Mesendoderm (in vitro differentiated cells): ENCODE measurements around the gene MILR1.

Source experiments
- DNase-seq: peaks from one replicate; pipeline ENCODE4 v3.0.0; 2013
- H2AK5ac ChIP-seq: 2 replicates; pipeline ENCODE4 v1.6.1; 2013; ENCODE audit warnings: low read length, inconsistent platforms
- H2BK120ac ChIP-seq: 2 replicates; pipeline ENCODE4 v1.6.1; 2013; ENCODE audit warnings: low read depth, mild to moderate bottlenecking, low read length, moderate library complexity, mixed read lengths
- H2BK15ac ChIP-seq: replicated peaks from 2 replicates; pipeline ENCODE4 v1.6.1; 2013; ENCODE audit warnings: low read depth, mild to moderate bottlenecking, moderate library complexity
- H2BK5ac ChIP-seq: 2 replicates; pipeline ENCODE4 v1.6.1; 2013; ENCODE audit warnings: low read length, inconsistent platforms
- H3K18ac ChIP-seq: 2 replicates; pipeline ENCODE4 v1.6.1; 2013; ENCODE audit warnings: mild to moderate bottlenecking, low read length, mixed read lengths
- H3K23ac ChIP-seq: one replicate; pipeline ENCODE4 v1.6.1; 2013; ENCODE audit warnings: low read length
- H3K27ac ChIP-seq: 2 replicates; pipeline ENCODE4 v1.5.1; 2013; ENCODE audit warnings: low read depth, mild to moderate bottlenecking, inconsistent platforms, low read length, moderate library complexity
- H3K27me3 ChIP-seq: 2 replicates; pipeline ENCODE4 v1.6.1; 2013; ENCODE audit warnings: low read length, control low read depth, mild to moderate bottlenecking, inconsistent platforms; ENCODE audit not compliant: insufficient read depth, poor library complexity
- H3K36me3 ChIP-seq: 2 replicates; pipeline ENCODE4 v1.6.1; 2013; ENCODE audit warnings: low read length, inconsistent platforms; ENCODE audit not compliant: control insufficient read depth, insufficient read depth
- H3K4ac ChIP-seq: one replicate; pipeline ENCODE4 v1.6.1; 2013; ENCODE audit warnings: low read depth, mild to moderate bottlenecking, low read length, moderate library complexity
- H3K4me1 ChIP-seq: 2 replicates; pipeline ENCODE4 v1.6.1; 2013; ENCODE audit warnings: low read depth, low read length, inconsistent platforms; ENCODE audit not compliant: control insufficient read depth
- H3K4me2 ChIP-seq: 2 replicates; pipeline ENCODE4 v1.6.1; 2013; ENCODE audit warnings: low read length
- H3K4me3 ChIP-seq: 2 replicates; pipeline ENCODE4 v1.5.1; 2013; ENCODE audit warnings: mild to moderate bottlenecking, low read length
- H3K56ac ChIP-seq: one replicate; pipeline ENCODE4 v1.6.1; 2013; ENCODE audit warnings: low read length
- H3K79me1 ChIP-seq: 2 replicates; pipeline ENCODE4 v1.6.1; 2013; ENCODE audit warnings: low read length, inconsistent platforms
- H3K79me2 ChIP-seq: 2 replicates; pipeline ENCODE4 v1.6.1; 2013; ENCODE audit warnings: mild to moderate bottlenecking, low read length; ENCODE audit not compliant: control insufficient read depth, insufficient read depth
- H3K9ac ChIP-seq: 2 replicates; pipeline ENCODE4 v1.6.1; 2013; ENCODE audit warnings: low read length, inconsistent platforms
- H4K5ac ChIP-seq: one replicate; pipeline ENCODE4 v1.6.1; 2013; ENCODE audit warnings: low read length
- H4K8ac ChIP-seq: one replicate; pipeline ENCODE4 v1.6.1; 2013; ENCODE audit warnings: low read depth, mild to moderate bottlenecking, control low read depth, low read length, moderate library complexity
- WGBS: extraction: QIAGEN DNeasy Blood & Tissue Kit; methylation state at CpG from one replicate; pipeline ENCODE4 v1.1.7; 2013; ENCODE audit warnings: low lambda C conversion rate, missing lambda C conversion rate; ENCODE audit not compliant: insufficient coverage; ENCODE audit errors: extremely low coverage; 5-methylcytosine and 5-hydroxymethylcytosine counted together

MILR1 gene

GRCh38 chr17:64484380-64484779 lies 35.5 kb downstream of the MILR1 start:
- H4K5ac ChIP-seq = no peak overlapping the region
- no peak for DNase-seq
- no peak overlapping the region for H2BK120ac ChIP-seq
- no peak overlapping the region for H3K9ac ChIP-seq
- no peaks in the 10 kb centered on the region for H3K79me1 ChIP-seq
- no peak overlapping the region for H3K4me3 ChIP-seq
- H2BK5ac ChIP-seq = no peak overlapping the region
- no peak overlapping the region for H2BK15ac ChIP-seq
- no peak overlapping the region for H3K23ac ChIP-seq
- peaks cover 3% of the 10 kb centered on the region for H3K36me3 ChIP-seq
- H3K27me3 ChIP-seq = no peaks in the 10 kb centered on the region
- no peak overlapping the region for H4K8ac ChIP-seq
- no peaks in the 10 kb centered on the region for H3K4me1 ChIP-seq
- H2AK5ac ChIP-seq = no peak overlapping the region
- no peak overlapping the region for H3K18ac ChIP-seq
- WGBS = no CpG with 5 or more reads among the region's 3 CpGs
- H3K4me2 ChIP-seq = no peak overlapping the region
- H3K27ac ChIP-seq = no peak overlapping the region
- no peaks in the 10 kb centered on the region for H3K79me2 ChIP-seq
- no peak overlapping the region for H3K56ac ChIP-seq
- H3K4ac ChIP-seq = no peak overlapping the region

DNA sequence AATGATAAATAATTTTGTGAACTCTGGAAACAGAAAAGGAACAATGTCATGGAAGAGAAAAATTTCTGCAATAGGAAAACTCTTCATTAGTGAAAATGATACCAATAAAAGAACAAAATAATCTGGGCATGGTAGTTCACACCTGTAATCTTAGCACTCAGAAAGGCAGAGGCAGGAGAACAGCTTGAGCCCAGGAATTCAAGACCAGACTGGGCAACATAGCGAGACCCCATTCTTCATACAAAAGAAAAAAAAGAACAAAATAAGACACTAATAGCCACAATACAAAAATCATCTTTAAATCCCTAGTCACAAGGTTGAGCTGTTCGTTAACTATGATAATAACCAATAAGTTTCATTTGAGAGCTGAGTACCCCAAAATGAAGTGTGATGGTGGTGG lies 39.4 kb downstream of the MILR1 start:
- H3K36me3 ChIP-seq = peaks cover 3% of the 10 kb centered on the region
- H4K8ac ChIP-seq = no peak overlapping the region
- no peak overlapping the region for H3K4me2 ChIP-seq
- H3K79me2 ChIP-seq = no peaks in the 10 kb centered on the region
- no peaks in the 10 kb centered on the region for H3K4me1 ChIP-seq
- H2BK15ac ChIP-seq = no peak overlapping the region
- no peak overlapping the region for H2AK5ac ChIP-seq
- H4K5ac ChIP-seq = no peak overlapping the region
- no peaks in the 10 kb centered on the region for H3K79me1 ChIP-seq
- no peak overlapping the region for H3K27ac ChIP-seq
- DNase-seq = no peak
- H3K9ac ChIP-seq = no peak overlapping the region
- H3K18ac ChIP-seq = no peak overlapping the region
- no CpG with 5 or more reads among the region's 2 CpGs for WGBS
- no peaks in the 10 kb centered on the region for H3K27me3 ChIP-seq
- no peak overlapping the region for H2BK5ac ChIP-seq
- no peak overlapping the region for H3K4ac ChIP-seq
- H2BK120ac ChIP-seq = no peak overlapping the region
- no peak overlapping the region for H3K56ac ChIP-seq
- no peak overlapping the region for H3K4me3 ChIP-seq
- H3K23ac ChIP-seq = no peak overlapping the region

DNA sequence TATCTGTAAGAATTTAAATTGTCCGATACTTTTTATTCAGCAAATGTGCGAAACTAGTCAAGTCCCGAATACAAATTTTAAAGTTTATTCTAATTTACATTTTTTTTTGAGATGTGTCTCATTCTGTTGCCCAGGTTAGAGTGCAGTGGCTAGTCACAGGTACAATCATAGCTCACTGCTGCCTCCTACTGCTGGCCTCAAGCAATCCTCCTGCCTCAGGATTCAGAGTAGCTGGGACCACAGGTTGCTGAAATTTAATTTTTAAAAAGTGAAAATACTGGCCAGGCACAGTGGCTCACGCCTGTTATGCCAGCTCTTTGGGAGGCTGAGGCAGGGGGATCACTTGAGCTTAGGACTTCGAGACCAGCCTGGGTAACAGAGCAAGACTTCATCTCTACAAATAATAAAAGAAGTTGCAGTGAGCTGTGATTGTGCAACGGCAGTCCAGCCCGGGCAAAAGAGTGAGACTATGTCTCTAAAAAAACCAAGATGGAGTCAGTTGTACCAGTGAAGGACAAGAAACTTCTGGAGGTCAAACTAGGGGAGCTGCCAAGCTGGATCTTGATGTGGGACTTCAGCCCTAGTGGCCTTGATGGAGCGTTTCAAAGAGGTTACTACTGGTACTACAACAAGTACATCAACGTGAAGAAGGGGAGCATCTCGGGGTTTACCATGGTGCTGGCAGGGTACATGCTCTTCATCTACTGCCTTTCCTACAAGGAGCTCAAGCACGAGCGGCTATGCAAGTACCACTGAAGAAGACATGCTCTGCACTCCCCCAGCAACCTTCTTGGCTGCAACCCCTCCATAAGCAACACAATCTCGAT lies 42.3 kb downstream of the MILR1 start:
- Histone ChIP-seq H3K23ac (no peak overlapping the region), H3K79me2 (peaks cover 9% of the 10 kb centered on the region), H2AK5ac (no peak overlapping the region), H3K9ac (no peak overlapping the region), H4K8ac (no peak overlapping the region), H3K79me1 (no peaks in the 10 kb centered on the region), H4K5ac (no peak overlapping the region), H3K4me1 (no peaks in the 10 kb centered on the region), H2BK5ac (no peak overlapping the region), H3K36me3 (peaks cover 2% of the 10 kb centered on the region), H3K18ac (no peak overlapping the region), H3K27ac (no peak overlapping the region), H2BK15ac (no peak overlapping the region), H3K4ac (no peak overlapping the region), H3K4me2 (no peak overlapping the region), H3K4me3 (no peak overlapping the region), H3K27me3 (no peaks in the 10 kb centered on the region), H3K56ac (no peak overlapping the region), H2BK120ac (no peak overlapping the region)
- DNase-seq = peak; percentile 42
- 100% methylated on average over 2 of the region's 13 CpGs for WGBS

DNA sequence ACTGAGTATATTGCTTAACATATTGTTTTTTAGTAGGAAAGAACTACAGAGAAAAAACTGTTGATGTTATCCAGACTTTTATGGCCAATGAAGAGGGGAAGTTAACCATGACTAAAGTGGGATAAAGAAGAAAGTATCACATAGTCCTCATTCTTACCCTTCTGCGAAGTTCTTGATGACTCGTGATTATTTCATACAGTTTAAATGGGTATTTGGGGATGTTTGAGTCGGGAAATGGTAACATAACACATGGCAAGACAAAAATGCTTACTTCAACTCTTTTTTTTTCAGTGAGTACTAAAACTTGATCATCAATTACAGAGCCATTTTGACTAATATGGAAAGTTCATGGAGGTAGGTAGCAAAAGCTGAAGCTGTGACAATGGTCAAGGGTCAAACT lies 43.1 kb downstream of the MILR1 start:
- no CpG with 5 or more reads among the region's 3 CpGs for WGBS

GRCh38 chr17:64492481-64493109 lies 43.7 kb downstream of the MILR1 start:
- Histone ChIP-seq H2BK5ac (no peak overlapping the region), H3K4ac (no peak overlapping the region), H3K56ac (no peak overlapping the region), H4K8ac (no peak overlapping the region), H4K5ac (no peak overlapping the region), H3K9ac (no peak overlapping the region), H3K4me1 (no peaks in the 10 kb centered on the region), H3K4me2 (no peak overlapping the region), H3K18ac (no peak overlapping the region), H3K79me1 (no peaks in the 10 kb centered on the region), H3K79me2 (peaks cover 10% of the 10 kb centered on the region), H2AK5ac (no peak overlapping the region), H3K27ac (no peak overlapping the region), H3K36me3 (peaks cover 2% of the 10 kb centered on the region), H3K27me3 (no peaks in the 10 kb centered on the region), H2BK15ac (no peak overlapping the region), H3K23ac (no peak overlapping the region), H3K4me3 (no peak overlapping the region), H2BK120ac (no peak overlapping the region)
- no peak for DNase-seq
- no CpG with 5 or more reads among the region's 6 CpGs for WGBS

More for the DNA sequence above, 43.1 kb downstream of the MILR1 start:
- no peak overlapping the region for H3K4me2 ChIP-seq
- no peak overlapping the region for H2BK15ac ChIP-seq
- no peak overlapping the region for H4K8ac ChIP-seq
- no peak overlapping the region for H3K56ac ChIP-seq
- no peak overlapping the region for H4K5ac ChIP-seq
- no peak overlapping the region for H3K4ac ChIP-seq
- peaks cover 10% of the 10 kb centered on the region for H3K79me2 ChIP-seq
- H2BK120ac ChIP-seq = no peak overlapping the region
- no peak overlapping the region for H3K27ac ChIP-seq
- no peak overlapping the region for H3K9ac ChIP-seq
- H3K23ac ChIP-seq = no peak overlapping the region
- no peaks in the 10 kb centered on the region for H3K27me3 ChIP-seq
- H2BK5ac ChIP-seq = no peak overlapping the region
- H3K4me1 ChIP-seq = no peaks in the 10 kb centered on the region
- no peak overlapping the region for H3K18ac ChIP-seq
- no peak for DNase-seq
- H2AK5ac ChIP-seq = no peak overlapping the region
- no peak overlapping the region for H3K4me3 ChIP-seq
- peaks cover 2% of the 10 kb centered on the region for H3K36me3 ChIP-seq
- H3K79me1 ChIP-seq = no peaks in the 10 kb centered on the region
